K562 (cell line): Measurements from ENCODE around the gene TMCO2. TPM values are rescaled to one million over a fixed set of nuclear protein-coding genes. Genes with fewer than 3 reads are reported as not detected.
A peak's percentile ranks its signal among the peaks of the same experiment; 100 is the strongest.

ENCODE experiments used
- BCOR ChIP-seq: fragments of 450-650 bp; IDR thresholded peaks from 2 replicates; pipeline ENCODE4 v1.6.1; 2016
- BHLHE40 ChIP-seq: IDR thresholded peaks from 2 replicates; pipeline ENCODE4 v1.6.1; 2011; ENCODE audit warnings: low read length, improper control_type of control experiment
- CREM ChIP-seq: IDR thresholded peaks from 2 replicates; pipeline ENCODE4 v1.6.1; 2014; ENCODE audit warnings: antibody characterized with exemption, low read depth
- HOMEZ ChIP-seq: fragments of 250-450 bp; sonication (Bioruptor Pico); IDR thresholded peaks from 2 replicates; pipeline ENCODE4 v1.4.0; 2020; ENCODE audit warnings: mild to moderate bottlenecking, moderate library complexity
- KLF16 ChIP-seq: IDR thresholded peaks from 2 replicates; pipeline ENCODE4 v1.6.1; 2016; ENCODE audit warnings: antibody characterized with exemption
- MCM2 ChIP-seq: fragments of 450-650 bp; IDR thresholded peaks from 2 replicates; pipeline ENCODE4 v1.6.1; 2017; ENCODE audit warnings: low read depth, mild to moderate bottlenecking
- MIER1 ChIP-seq: fragments of 450-650 bp; IDR thresholded peaks from 2 replicates; pipeline ENCODE4 v1.6.1; 2016; ENCODE audit warnings: antibody characterized with exemption, mild to moderate bottlenecking, low read depth
- NBN ChIP-seq: fragments of 450-650 bp; IDR thresholded peaks from 2 replicates; pipeline ENCODE4 v1.6.1; 2016; ENCODE audit warnings: low read depth, mild to moderate bottlenecking
- RFX1 ChIP-seq: fragments of 450-650 bp; IDR thresholded peaks from 2 replicates; pipeline ENCODE4 v1.6.1; 2016; ENCODE audit warnings: mild to moderate bottlenecking, moderate library complexity
- RNF2 ChIP-seq: sonication (generic); IDR thresholded peaks from 2 replicates; pipeline ENCODE4 v1.6.1; 2016
- SIX5 ChIP-seq, 2 experiments: IDR thresholded peaks; 2 replicates each; pipeline ENCODE4 v1.6.1; 2011; ENCODE audit warnings: low read length in 2 of 2, borderline replicate concordance in 1 of 2, low read depth in 1 of 2, mild to moderate bottlenecking in 1 of 2, moderate library complexity in 1 of 2; ENCODE audit not compliant: insufficient read depth in 1 of 2
- TSHZ1 ChIP-seq: fragments of 250-450 bp; sonication (Bioruptor Pico); IDR thresholded peaks from 2 replicates; pipeline ENCODE4 v1.4.0; 2020; ENCODE audit warnings: mild to moderate bottlenecking, moderate library complexity
- ZBTB2 ChIP-seq: fragments of 450-650 bp; IDR thresholded peaks from 2 replicates; pipeline ENCODE4 v1.6.1; 2016; ENCODE audit warnings: antibody characterized with exemption
- ZNF316 ChIP-seq: fragments of 450-650 bp; IDR thresholded peaks from 2 replicates; pipeline ENCODE4 v1.6.1; 2016
- ZNF347 ChIP-seq: fragments of 450-650 bp; formaldehyde crosslinking; IDR thresholded peaks from 2 replicates; pipeline ENCODE4 v1.4.0; 2020; ENCODE audit warnings: low read depth, mild to moderate bottlenecking, moderate library complexity
- ZNF639 ChIP-seq, 2 experiments: fragments of 200-800 bp in 1 of 2; sonication (Bioruptor generic) in 1 of 2; sonication (generic) in 1 of 2; formaldehyde crosslinking in 1 of 2; IDR thresholded peaks in 1 of 2; conservative IDR thresholded peaks in 1 of 2; 2 replicates each; pipeline versions ENCODE4 v1.5.0 to v1.6.1; 2016 to 2020; ENCODE audit warnings: missing compliant biosample characterization in 1 of 2, missing genetic modification characterization in 1 of 2, missing genetic modification reagents in 1 of 2
- polyA plus RNA-seq, 8 experiments: library from polyadenylated mRNA; depleted of rRNA in 4 of 8; stranded (reverse) in 5 of 8; unstranded in 3 of 8; fragments of >200 nt; fragmentation: Nextera tagmentation in 2 of 8; fragmentation: Illumina TruSeq in 1 of 8; extraction: Ambion mirVana in 2 of 8; extraction: Trizol in 1 of 8; gene quantifications; 2 replicates each; pipeline versions ENCODE4 v1.2.1 to v1.2.3, GENCODE V29; 2011 to 2014; ENCODE audit warnings: inconsistent platforms in 1 of 8, missing spikeins in 1 of 8
- total RNA-seq, 7 experiments: library from RNA; depleted of rRNA in 6 of 7; stranded (reverse); fragments of >200 nt in 6 of 7; fragmentation: Illumina TruSeq in 2 of 7; extraction: Trizol in 2 of 7; gene quantifications; 2 replicates each; pipeline versions ENCODE4 v1.2.1 to v1.2.3, GENCODE V29; 2011 to 2021; ENCODE audit warnings: low replicate concordance in 1 of 7

Gene TMCO2
- total and polyA plus RNA-seq, 9 of the 15 experiments (the other 6 are each of a cell fraction or from before 2014, with no cell fraction given) = not detected

GRCh38 chr1:40257688-40258444 lies 10.1 kb downstream of the TMCO2 start, which contains the start of gene ZMPSTE24 (continued):
- TF ChIP-seq TSHZ1 (CRISPR knock-in tag) = no peak
- TF ChIP-seq ZNF316 = no peak
- TF ChIP-seq RNF2 = peak; percentile 82
- peak; percentile 39 to 45; a peak in 2 of 4 replicates for TF ChIP-seq SIX5 (IDR thresholded peaks at IDR 0.05; ENCODE audit: borderline replicate concordance in 1 of 2, insufficient read depth in 1 of 2, low read depth in 1 of 2, low read length in 2 of 2)
- peak; percentile 98 for TF ChIP-seq NBN
- TF ChIP-seq ZNF347 (CRISPR knock-in tag) = peak; percentile 76; the same call in 1 of the 2 replicates
- TF ChIP-seq ZBTB2 = peak; percentile 81
- TF ChIP-seq ZNF639 (CRISPR knock-in tag; conservative IDR thresholded peaks at IDR 0.05 in 1 of 2, IDR thresholded peaks at IDR 0.05 in 1 of 2) = peak in 1 of 2 experiments; percentile 92; a peak in 2 of 4 replicates
- peak; percentile 71; the same call in 1 of the 2 replicates for TF ChIP-seq HOMEZ (CRISPR knock-in tag)
- TF ChIP-seq CREM = peak; percentile 94
- no peak for TF ChIP-seq KLF16
- peak; percentile 86 for TF ChIP-seq BCOR
- peak; percentile 77; the same call in 1 of the 2 replicates for TF ChIP-seq MIER1
- TF ChIP-seq BHLHE40 = peak; percentile 68
- TF ChIP-seq MCM2 = no peak
- peak; percentile 63 for TF ChIP-seq RFX1
